ENCODE measurements around the gene ANKRD17.
"Not testable (repeated sequence)": the region's sequence is repeated elsewhere in the genome, so short reads cannot be mapped to it uniquely, and the experiment has no call there.

ANKRD17 gene

GRCh38 chr4:73213916-73214653 is 44.5 kb downstream of the ANKRD17 start:
- TF ChIP-seq SUZ12 (IDR thresholded peaks at IDR 0.05; ENCODE audit: extremely low read depth, insufficient read depth, insufficient read length) (no peak), YY1 (IDR thresholded peaks at IDR 0.05; ENCODE audit: insufficient read depth, insufficient read length) (no peak), ZNF274 (IDR thresholded peaks at IDR 0.05; ENCODE audit: low read depth, low read length) (no peak)
- Histone ChIP-seq H3K4me3 (ENCODE audit: insufficient read length, low read depth) (no peak overlapping the region), H3K27me3 (ENCODE audit: insufficient read depth, insufficient read length) (no peaks in the 10 kb centered on the region), H3K9ac (ENCODE audit: insufficient read length, low read depth) (no peak overlapping the region), H3K36me3 (ENCODE audit: insufficient read depth, insufficient read length, low read length) (peaks cover 2% of the 10 kb centered on the region), H3K4me1 (ENCODE audit: insufficient read depth, insufficient read length) (no peaks in the 10 kb centered on the region), H3K9me3 (ENCODE audit: insufficient read depth, low read length) (no peaks in the 10 kb centered on the region)
- DNase-seq (ENCODE audit: low read depth, low spot score) = no peak

DNA sequence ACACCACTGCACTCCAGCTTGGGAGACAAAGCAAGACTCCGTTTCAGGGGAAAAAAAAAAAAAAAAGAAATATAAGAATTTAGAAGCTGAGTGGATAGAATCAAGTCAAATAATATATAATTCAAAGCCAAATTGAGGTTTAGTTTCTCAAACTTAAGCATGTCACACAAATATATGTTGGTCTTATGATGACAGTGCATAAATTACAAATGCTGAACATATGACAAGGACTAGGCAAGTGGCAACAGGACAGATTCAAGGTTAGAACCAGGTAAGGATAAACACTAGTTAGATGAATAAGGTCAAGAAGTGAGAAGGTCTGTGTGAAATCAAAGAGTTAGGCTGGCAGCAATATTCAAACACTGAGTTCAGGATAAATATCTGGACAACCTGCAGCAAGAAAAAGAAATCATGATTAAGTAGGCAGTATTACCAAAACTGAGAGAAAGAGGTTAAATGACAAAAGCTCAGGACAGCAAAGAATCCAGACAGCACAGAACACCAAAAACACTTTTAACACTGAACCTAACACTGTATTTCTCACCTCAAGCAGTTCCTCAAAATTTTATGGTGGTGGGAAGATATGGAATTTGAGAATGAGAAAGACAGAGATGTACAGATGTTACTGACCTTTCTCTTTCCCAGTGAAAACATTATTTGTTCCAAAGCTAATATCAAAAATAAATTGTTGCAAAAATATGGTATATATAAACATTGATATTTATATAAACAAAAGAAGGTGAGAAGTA is 45.4 kb downstream of the ANKRD17 start:
- TF ChIP-seq ZNF274 (IDR thresholded peaks at IDR 0.05; ENCODE audit: low read depth, low read length) = no peak
- TF ChIP-seq SUZ12 (IDR thresholded peaks at IDR 0.05; ENCODE audit: extremely low read depth, insufficient read depth, insufficient read length) = no peak
- no peak for TF ChIP-seq YY1 (IDR thresholded peaks at IDR 0.05; ENCODE audit: insufficient read depth, insufficient read length)
- H3K27me3 ChIP-seq (ENCODE audit: insufficient read depth, insufficient read length) = no peaks in the 10 kb centered on the region
- no peak overlapping the region for H3K9ac ChIP-seq (ENCODE audit: insufficient read length, low read depth)
- no peak overlapping the region for H3K4me3 ChIP-seq (ENCODE audit: insufficient read length, low read depth)
- no peak for DNase-seq (ENCODE audit: low read depth, low spot score)
- peaks cover 2% of the 10 kb centered on the region for H3K36me3 ChIP-seq (ENCODE audit: insufficient read depth, insufficient read length, low read length)
- no peaks in the 10 kb centered on the region for H3K9me3 ChIP-seq (ENCODE audit: insufficient read depth, low read length)
- no peaks in the 10 kb centered on the region for H3K4me1 ChIP-seq (ENCODE audit: insufficient read depth, insufficient read length)

DNA sequence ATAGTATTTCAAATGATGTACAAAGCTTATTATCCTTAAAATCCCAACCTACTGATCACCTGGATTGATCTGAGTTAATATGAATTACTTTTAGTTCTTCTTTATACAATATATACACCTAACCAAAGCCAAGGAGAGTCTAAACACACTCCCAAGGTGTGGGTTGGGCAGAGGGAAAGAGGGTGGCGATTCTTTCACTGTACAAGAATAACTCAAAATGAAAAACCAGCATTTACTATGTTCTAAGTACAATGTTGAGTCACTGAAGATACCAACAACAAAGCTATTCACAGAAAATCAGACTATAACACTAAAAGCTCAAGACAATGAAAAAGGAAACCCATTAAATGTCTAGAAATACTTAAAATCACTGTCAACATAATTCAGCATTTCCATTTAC is 46.6 kb downstream of the ANKRD17 start:
- H3K4me1 ChIP-seq (ENCODE audit: insufficient read depth, insufficient read length) = no peaks in the 10 kb centered on the region
- H3K9ac ChIP-seq (ENCODE audit: insufficient read length, low read depth) = no peak overlapping the region
- H3K36me3 ChIP-seq (ENCODE audit: insufficient read depth, insufficient read length, low read length) = no peaks in the 10 kb centered on the region
- H3K27me3 ChIP-seq (ENCODE audit: insufficient read depth, insufficient read length) = no peaks in the 10 kb centered on the region
- H3K4me3 ChIP-seq (ENCODE audit: insufficient read length, low read depth) = no peak overlapping the region
- DNase-seq (ENCODE audit: low read depth, low spot score) = no peak
- no peak for TF ChIP-seq YY1 (IDR thresholded peaks at IDR 0.05; ENCODE audit: insufficient read depth, insufficient read length)
- no peak for TF ChIP-seq ZNF274 (IDR thresholded peaks at IDR 0.05; ENCODE audit: low read depth, low read length)
- TF ChIP-seq SUZ12 (IDR thresholded peaks at IDR 0.05; ENCODE audit: extremely low read depth, insufficient read depth, insufficient read length) = no peak
- no peaks in the 10 kb centered on the region for H3K9me3 ChIP-seq (ENCODE audit: insufficient read depth, low read length)

DNA sequence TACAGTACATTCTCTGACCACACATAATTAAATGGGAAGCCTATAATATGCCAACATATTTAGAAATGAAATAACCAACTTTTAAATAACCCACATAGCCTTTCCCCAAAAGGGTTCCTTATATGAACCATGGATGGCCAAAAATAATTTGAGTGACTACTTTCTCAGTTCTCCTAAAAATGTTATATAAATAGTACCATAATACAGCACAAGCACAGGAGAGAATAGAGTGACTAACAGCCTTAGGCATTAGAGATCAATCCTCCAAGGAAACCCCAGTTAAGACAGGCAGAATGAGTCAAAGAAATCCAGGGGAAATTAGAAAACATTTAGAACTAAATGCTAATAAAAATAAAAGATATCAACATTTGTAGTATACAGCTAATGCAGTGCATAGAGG is 50.2 kb downstream of the ANKRD17 start:
- H3K36me3 ChIP-seq (ENCODE audit: insufficient read depth, insufficient read length, low read length) = no peaks in the 10 kb centered on the region
- no peaks in the 10 kb centered on the region for H3K9me3 ChIP-seq (ENCODE audit: insufficient read depth, low read length)
- no peaks in the 10 kb centered on the region for H3K27me3 ChIP-seq (ENCODE audit: insufficient read depth, insufficient read length)
- no peaks in the 10 kb centered on the region for H3K4me1 ChIP-seq (ENCODE audit: insufficient read depth, insufficient read length)
- DNase-seq (ENCODE audit: low read depth, low spot score) = no peak
- H3K4me3 ChIP-seq (ENCODE audit: insufficient read length, low read depth) = no peak overlapping the region
- TF ChIP-seq YY1 (IDR thresholded peaks at IDR 0.05; ENCODE audit: insufficient read depth, insufficient read length) (no peak), SUZ12 (IDR thresholded peaks at IDR 0.05; ENCODE audit: extremely low read depth, insufficient read depth, insufficient read length) (no peak), ZNF274 (IDR thresholded peaks at IDR 0.05; ENCODE audit: low read depth, low read length) (no peak)
- H3K9ac ChIP-seq (ENCODE audit: insufficient read length, low read depth) = no peak overlapping the region

GRCh38 chr4:73206236-73206635 is 52.4 kb downstream of the ANKRD17 start:
- no peak for DNase-seq (ENCODE audit: low read depth, low spot score)
- no peak overlapping the region for H3K4me3 ChIP-seq (ENCODE audit: insufficient read length, low read depth)
- H3K9ac ChIP-seq (ENCODE audit: insufficient read length, low read depth) = no peak overlapping the region
- no peaks in the 10 kb centered on the region for H3K27me3 ChIP-seq (ENCODE audit: insufficient read depth, insufficient read length)
- no peaks in the 10 kb centered on the region for H3K36me3 ChIP-seq (ENCODE audit: insufficient read depth, insufficient read length, low read length)
- TF ChIP-seq YY1 (IDR thresholded peaks at IDR 0.05; ENCODE audit: insufficient read depth, insufficient read length) (no peak), SUZ12 (IDR thresholded peaks at IDR 0.05; ENCODE audit: extremely low read depth, insufficient read depth, insufficient read length) (no peak), ZNF274 (IDR thresholded peaks at IDR 0.05; ENCODE audit: low read depth, low read length) (no peak)
- no peaks in the 10 kb centered on the region for H3K4me1 ChIP-seq (ENCODE audit: insufficient read depth, insufficient read length)
- no peaks in the 10 kb centered on the region for H3K9me3 ChIP-seq (ENCODE audit: insufficient read depth, low read length)

GRCh38 chr4:73205482-73205881 is 53.1 kb downstream of the ANKRD17 start:
- H3K4me3 ChIP-seq (ENCODE audit: insufficient read length, low read depth) = no peak overlapping the region
- H3K9me3 ChIP-seq (ENCODE audit: insufficient read depth, low read length) = no peaks in the 10 kb centered on the region
- DNase-seq (ENCODE audit: low read depth, low spot score) = no peak
- H3K4me1 ChIP-seq (ENCODE audit: insufficient read depth, insufficient read length) = no peaks in the 10 kb centered on the region
- H3K27me3 ChIP-seq (ENCODE audit: insufficient read depth, insufficient read length) = no peaks in the 10 kb centered on the region
- TF ChIP-seq SUZ12 (IDR thresholded peaks at IDR 0.05; ENCODE audit: extremely low read depth, insufficient read depth, insufficient read length) (no peak), YY1 (IDR thresholded peaks at IDR 0.05; ENCODE audit: insufficient read depth, insufficient read length) (no peak)
- H3K9ac ChIP-seq (ENCODE audit: insufficient read length, low read depth) = no peak overlapping the region
- H3K36me3 ChIP-seq (ENCODE audit: insufficient read depth, insufficient read length, low read length) = no peaks in the 10 kb centered on the region

- not testable (repeated sequence) for H3K9ac ChIP-seq (ENCODE audit: insufficient read length, low read depth); H3K27me3 ChIP-seq (ENCODE audit: insufficient read depth, insufficient read length); H3K4me3 ChIP-seq (ENCODE audit: insufficient read length, low read depth); H3K9me3 ChIP-seq (ENCODE audit: insufficient read depth, low read length); H3K36me3 ChIP-seq (ENCODE audit: insufficient read depth, insufficient read length, low read length); DNase-seq (ENCODE audit: low read depth, low spot score); H3K4me1 ChIP-seq (ENCODE audit: insufficient read depth, insufficient read length)
These were observed 54.6 kb downstream of the ANKRD17 start for GRCh38 chr4:73203976-73204375.

Data from NT2/D1 (cell line).